Stimulated activated CD8-positive, alpha-beta memory T cell treated with anti-CD3 and anti-CD28 coated beads, Interleukin-4, amount 100 ng/mL, for 48 hours (primary cell): ENCODE measurements around the gene ELMOD1.
"Not testable (repeated sequence)": the region's sequence is repeated elsewhere in the genome, so short reads cannot be mapped to it uniquely, and the experiment has no call there.

Source experiments
- DNase-seq: peaks from one replicate; pipeline ENCODE4 v3.0.0-alpha.2; 2020

ELMOD1 gene

GRCh38 chr11:107590460-107591377 is at the start of gene ELMOD1:
ELMOD1 (plus strand) TSS chr11:107591147; CDS start chr11:107618190, 27,043 bp downstream.
- peak; percentile 63 for DNase-seq

- DNase-seq: no peak
Measured at GRCh38 chr11:107545101-107545514, 45.8 kb upstream of the ELMOD1 start.

- no peak for DNase-seq
Measured at GRCh38 chr11:107547961-107548360, 43.0 kb upstream of the ELMOD1 start.

DNA sequence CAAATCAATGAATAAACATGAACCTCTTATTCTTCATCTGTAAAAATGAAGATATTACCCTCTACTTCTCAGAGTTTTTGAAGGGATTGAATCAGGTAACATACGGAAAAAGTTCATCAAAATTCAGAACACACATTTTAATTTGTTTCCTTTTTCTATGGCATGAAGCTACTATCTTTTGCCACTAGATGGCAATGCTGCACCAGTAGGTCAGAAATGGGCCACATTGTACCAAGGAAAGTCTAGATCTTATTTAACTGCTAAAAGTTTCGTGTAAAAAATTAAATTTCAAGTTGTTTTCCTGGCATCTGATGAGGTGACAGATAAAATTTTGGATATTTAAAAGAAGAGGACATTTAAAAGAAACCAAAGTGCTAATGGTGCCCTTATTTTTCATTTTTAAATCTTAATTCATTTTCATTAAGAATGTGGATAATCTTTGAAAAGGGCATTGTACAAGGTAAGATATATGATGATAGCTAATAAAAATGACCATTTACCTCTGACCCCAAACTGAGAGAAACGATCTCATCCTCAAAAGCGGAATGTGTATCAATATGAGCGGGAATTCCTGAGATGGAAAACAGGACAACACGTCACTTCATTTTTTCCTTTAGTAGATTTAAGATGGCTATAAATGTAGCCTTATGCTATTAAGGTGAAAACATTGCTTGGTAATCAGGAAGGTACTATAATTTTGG is 41.5 kb upstream of the ELMOD1 start:
- no peak for DNase-seq

DNA sequence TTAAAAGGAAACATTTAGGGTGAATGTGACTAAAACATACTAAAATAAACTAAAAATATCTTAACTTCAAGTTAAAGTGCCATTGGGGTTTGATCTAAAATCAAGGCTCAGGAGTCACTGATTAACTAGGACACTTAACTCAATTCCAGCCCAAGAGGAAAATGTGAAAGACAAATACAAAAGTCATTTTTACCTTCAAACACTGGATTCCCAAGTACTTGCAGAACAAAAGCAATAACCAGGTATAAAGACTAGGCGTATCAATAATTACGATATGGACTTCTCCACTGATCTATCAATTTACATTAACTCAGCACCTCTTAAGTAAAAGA is 41.0 kb upstream of the ELMOD1 start:
- DNase-seq: no peak

GRCh38 chr11:107550304-107550703 is 40.6 kb upstream of the ELMOD1 start:
- no peak for DNase-seq

GRCh38 chr11:107561688-107562087 is 29.3 kb upstream of the ELMOD1 start:
- DNase-seq: no peak

- no peak for DNase-seq
Measured at GRCh38 chr11:107562647-107563208, 28.2 kb upstream of the ELMOD1 start.

GRCh38 chr11:107563702-107564101 is 27.2 kb upstream of the ELMOD1 start:
- peak; percentile 38 for DNase-seq

DNA sequence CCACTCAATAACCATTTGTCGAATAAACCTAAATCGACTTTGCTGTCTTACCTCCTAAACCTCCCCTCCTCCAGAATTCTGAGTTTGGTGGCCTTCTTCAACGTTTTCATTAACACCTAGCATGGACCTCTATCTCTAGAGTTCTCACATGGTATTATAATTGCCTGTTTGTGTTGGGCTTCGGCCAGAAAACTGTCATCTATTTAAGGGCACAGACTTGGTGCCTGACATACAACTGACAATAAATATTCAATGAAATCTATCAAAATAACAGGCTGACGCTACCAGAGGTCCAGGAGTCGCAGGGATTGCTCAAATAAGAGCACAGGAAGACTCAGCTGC is 26.1 kb upstream of the ELMOD1 start:
- no peak for DNase-seq

DNA sequence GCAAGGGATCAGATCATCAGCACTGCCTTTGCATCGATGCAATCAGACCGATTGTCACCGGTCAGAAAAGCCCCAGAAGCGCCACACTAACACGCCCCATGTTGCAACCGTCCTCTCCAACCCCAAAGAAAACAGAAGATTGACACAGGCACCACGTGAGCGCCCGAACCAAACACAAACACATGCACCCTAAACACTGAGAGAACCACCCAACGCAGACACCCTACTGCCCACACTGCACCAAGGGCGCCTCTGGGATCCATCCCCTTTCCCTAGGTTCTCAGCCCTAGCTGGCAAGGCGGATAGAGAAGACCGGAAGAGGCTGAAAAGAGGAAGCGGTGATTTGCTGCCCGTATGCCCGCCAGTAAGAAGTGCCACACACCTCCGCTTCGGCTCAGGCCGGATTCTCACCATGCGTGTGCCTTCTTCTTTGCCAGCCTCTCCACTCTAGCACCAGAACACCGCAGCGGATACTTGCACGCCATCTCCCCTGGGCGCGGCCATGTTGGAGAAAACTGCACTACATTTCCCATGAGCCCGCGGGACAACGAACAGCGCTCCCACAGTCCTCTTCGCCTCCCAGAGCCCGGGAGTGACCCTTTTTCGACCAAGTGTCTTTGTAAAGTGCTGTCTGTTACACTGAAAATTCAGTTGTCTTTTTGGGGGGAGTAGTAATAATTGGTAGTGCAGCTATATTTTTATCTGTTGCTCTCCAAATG is 25.6 kb upstream of the ELMOD1 start, which contains the start of gene ALKBH8:
TSS of gene ALKBH8 (minus strand) at position 517 of the 719 bp plus-strand sequence. CDS start 4,842 bp downstream, outside the sequence.
- DNase-seq: peak; percentile 84

- DNase-seq: not testable (repeated sequence)
Measured at GRCh38 chr11:107565955-107566501, 24.9 kb upstream of the ELMOD1 start.

DNA sequence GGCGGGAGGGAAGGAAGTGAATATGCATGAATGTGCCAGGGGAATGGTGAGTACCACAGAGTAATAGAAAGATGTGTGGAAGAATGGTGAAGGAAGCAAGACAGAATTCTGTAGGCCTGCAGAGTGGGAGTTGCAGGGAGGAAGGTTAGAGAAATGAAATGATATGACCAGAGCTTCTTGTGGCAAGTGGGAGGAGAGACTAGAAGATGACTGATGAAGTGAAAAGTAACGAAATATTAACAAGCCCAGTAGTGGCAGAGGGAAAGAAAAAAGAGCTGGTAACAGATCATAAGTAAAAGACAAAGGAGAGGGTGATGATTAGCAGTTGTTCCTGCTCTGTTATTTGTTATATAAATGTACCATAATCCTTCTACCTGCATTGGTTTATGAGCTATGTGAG is 24.4 kb upstream of the ELMOD1 start:
- no peak for DNase-seq

DNA sequence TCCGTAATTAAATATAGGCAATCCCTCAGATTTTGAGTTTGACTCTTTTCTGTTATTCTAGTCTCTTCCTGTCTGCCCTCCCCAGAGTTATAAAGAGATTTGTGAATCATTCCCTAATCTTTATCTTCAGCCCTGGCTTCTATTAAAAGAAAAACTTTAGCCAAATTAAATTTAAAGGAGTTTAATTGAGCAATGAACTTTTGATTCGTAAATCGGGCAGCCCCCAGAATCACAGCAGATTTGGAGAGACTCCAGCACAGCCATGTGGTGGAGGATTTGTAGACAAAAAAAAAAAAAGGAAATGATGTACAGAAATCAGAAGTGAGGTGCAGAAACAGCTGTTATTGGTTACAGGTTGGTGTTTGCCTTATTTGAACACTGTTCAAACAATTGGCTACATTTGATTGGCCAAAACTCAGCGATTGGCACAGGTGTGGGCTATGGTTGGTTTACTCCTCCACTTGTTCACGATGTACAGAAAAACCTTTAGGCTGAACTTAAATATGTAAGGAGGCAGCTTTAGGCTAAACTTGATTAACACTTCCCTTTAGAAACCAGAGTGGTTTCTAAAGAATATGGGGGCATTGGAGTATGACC is 23.1 kb upstream of the ELMOD1 start:
- no peak for DNase-seq

DNA sequence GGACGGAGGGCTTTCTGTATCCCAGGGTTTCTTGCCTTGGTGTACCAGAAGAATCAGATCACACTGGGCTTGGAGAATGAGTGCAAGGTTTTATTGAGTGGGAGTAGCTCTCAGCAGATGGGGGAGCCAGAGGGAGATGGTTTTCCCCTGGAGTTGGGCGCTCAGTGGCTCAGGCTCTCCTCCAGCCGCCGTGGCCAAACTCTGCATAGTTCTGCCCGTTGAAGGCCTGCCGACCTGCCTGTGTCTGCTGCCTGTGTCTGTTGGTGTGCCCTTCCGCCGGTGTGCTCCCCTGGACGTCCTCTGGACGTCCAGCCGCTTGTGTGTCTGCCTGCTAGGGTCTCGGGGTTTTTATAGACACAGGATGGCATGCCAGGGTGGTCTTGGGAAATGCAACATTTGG is 20.9 kb upstream of the ELMOD1 start:
- DNase-seq: no peak

DNA sequence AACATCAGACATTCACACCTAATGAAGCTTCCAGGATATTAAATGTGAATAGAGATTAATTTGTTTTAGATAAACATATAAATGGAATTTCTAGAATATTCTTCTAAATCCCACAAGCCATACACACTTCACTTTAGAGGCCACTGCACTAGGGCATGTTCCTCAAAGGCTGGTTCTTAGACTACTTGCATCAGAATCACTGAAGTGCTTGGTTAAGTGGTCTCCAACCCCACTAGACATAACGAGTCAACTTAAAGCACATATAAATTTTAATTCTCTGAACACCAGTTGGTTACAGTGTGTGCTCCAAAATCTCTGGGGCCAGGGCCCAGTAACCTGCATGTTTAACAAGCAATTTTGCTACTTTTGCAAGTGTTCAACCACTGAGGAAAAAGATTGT is 17.5 kb upstream of the ELMOD1 start:
- no peak for DNase-seq

DNA sequence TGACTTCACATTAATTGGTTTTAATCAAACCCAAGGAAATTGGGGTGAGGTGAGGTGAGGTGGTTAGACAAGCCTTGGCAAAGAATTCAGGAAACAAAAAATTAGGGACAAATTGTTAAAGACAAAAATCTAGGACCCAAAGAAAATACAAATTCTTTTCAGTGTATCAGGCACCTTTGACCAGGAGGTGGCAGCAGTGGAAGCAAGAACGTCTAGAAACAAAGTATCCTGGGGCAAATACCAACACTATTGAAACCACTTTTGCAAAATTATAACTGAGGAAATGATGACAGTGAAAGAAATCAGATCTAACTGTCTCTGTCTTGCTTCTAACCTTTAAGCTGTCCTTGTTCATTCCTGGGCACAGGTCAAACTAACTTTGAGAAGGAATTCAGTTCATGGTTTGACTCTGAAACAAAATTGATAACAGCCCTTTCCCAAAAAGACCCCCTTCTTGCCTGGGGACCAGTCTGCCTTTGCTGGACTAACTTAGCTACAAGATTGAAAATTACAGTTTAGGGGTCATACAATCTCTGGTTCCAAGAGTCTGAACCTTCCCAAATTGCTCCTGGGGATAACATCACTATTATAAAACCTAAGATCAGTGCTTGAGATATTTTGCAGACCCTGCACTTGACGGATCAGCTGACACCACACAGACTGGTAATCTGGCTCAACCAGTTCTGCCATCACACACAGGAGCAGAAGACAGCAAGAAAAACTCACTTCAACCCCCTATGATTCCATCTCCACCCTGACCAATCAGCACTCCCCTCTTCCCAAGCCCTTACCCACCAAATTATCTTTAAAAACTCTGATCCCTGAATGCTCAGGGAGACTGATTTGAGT is 14.2 kb upstream of the ELMOD1 start:
- peak; percentile 74 for DNase-seq

DNA sequence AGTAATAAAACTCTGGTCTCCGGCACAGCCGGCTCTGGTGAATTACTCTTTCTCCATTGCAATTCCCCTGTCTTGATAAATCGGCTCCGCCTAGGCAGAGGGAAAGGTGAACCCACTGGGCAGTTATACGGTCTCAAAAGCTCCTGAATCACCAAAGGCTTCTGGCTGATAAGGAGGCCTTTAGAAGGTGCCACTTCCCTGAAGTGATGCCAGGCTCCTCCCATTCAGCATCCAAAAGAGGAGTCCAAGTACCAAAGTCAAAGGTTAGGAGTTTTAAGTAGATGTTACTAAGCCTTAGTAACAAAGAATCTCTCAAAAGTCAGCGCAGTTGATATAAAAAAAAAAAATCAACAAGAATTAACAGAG is 13.6 kb upstream of the ELMOD1 start:
- no peak for DNase-seq

DNA sequence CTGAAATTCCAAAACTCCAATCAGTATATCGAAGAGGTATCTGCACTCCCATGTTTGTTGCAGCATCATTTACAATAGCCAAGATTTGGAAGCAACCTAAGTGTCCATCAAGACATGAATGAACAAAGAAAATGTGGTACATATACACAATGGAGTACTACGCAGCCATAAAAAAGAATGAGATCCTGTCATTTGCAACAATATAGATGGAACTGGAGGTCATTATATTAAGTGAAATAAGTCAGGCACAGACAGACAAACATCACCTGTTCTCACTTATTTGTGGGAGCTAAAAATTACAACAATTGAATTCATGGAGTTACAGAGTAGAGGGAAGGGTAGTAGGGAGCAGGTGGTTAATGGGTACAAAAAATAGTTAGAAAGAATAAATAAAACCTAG is 11.8 kb upstream of the ELMOD1 start:
- DNase-seq: not testable (repeated sequence)

DNA sequence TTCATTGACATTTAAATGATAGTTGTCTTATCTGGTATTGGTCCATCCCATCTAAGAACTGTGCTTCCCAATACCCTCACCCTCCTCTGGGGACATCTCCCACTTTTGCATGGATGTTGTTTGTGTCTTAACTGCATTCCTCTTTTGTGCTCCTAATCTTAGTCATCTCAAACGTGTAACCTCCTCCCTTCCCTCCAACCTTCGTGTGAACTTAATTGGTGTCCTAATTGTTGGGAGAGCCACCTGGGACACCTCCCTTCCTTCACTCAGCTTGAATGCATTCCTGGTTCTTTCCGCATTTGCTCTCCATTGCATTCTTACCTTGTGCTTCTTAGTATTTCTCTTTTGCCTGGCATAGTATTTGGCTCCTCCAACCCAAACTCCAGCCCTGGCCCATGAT is 9.8 kb upstream of the ELMOD1 start:
- DNase-seq: no peak

DNA sequence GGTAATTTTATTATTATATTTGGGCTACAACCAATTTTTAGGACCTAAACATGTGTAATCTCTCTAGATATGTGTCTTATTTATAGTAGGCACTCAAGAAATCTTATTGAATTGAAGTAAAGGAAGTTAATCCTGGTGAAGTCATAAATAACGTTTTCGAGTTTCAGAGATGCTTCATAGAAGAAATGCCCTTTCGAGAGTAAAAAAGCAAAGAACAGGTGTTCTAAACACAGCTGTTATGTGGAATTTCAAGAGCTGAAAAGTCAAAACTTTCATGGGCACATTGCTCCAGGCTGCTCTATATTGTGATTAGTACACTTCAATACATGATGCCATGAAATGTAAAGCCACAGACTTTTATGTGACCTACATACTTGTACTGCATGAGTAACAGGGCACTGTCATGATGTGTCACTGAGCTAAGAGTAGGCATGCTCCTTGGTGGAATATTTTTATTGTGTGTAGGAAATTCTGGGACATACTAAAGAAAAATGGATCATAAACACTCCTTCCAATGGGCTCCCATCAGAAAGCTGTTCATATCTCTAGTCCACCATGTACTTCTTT is 7.2 kb upstream of the ELMOD1 start:
- no peak for DNase-seq
